Panc1 (cell line): Measurements from ENCODE around the gene TANGO2.

Experiments used
- CTCF ChIP-seq: fragments of 450-650 bp; IDR thresholded peaks from 2 replicates; pipeline ENCODE4 v1.5.1; 2017; ENCODE audit warnings: mild to moderate bottlenecking
- POLR2AphosphoS5 ChIP-seq: IDR thresholded peaks from 2 replicates; pipeline ENCODE4 v1.6.1; 2012; ENCODE audit warnings: mild to moderate bottlenecking, low read depth, low read length, moderate library complexity
- SIN3A ChIP-seq: IDR thresholded peaks from 2 replicates; pipeline ENCODE4 v1.6.1; 2012; ENCODE audit warnings: low read depth, mild to moderate bottlenecking, low read length, moderate library complexity, borderline replicate concordance; ENCODE audit not compliant: insufficient read depth
- TCF7L2 ChIP-seq: IDR thresholded peaks from 2 replicates; pipeline ENCODE4 v1.6.1; 2011; ENCODE audit warnings: mild to moderate bottlenecking, low read depth, low read length, inconsistent platforms

- no peak for TF ChIP-seq CTCF
- TF ChIP-seq SIN3A: no peak
- TF ChIP-seq POLR2AphosphoS5: no peak
- no peak for TF ChIP-seq TCF7L2
These were observed 45.2 kb upstream of the TANGO2 start for GRCh38 chr22:19975707-19976035.
